HG03432 (cell line): Measurements from ENCODE around the gene NCAN.

Experiments used
- ATAC-seq: cut with Tn5 transposase; IDR thresholded peaks from one replicate; pipeline ENCODE4 v1.9.1; 2021; ENCODE audit warnings: mild to moderate bottlenecking, moderate library complexity; ENCODE audit not compliant: unreplicated experiment

NCAN gene

DNA sequence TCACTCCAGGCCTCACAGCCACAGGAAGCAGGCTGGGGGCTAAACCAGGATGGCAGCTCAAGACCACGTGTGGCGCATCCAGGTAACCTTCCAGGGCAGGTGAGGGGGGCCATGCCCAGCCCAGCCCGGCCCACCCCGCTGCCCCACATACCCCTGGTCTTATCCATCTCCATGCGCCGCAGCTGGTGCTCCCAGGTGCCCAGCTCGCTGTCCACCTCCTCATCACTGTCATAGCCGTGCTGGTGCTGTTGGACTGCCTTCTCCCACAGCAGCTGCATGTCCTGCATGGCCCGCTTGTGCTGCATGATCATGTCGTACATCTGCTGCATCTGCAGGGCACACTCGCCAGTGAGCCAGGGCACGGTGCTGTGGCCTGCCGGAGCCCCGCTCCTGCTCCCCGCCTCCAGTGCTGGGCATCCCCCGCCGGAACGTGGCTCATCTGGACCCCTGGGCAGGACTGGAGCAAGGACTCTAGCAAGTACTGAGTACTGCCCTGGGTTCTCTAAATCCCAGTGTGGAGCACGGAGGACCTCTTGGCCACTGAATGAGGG, 67.4 kb downstream of the NCAN start:
- no peak for ATAC-seq

DNA sequence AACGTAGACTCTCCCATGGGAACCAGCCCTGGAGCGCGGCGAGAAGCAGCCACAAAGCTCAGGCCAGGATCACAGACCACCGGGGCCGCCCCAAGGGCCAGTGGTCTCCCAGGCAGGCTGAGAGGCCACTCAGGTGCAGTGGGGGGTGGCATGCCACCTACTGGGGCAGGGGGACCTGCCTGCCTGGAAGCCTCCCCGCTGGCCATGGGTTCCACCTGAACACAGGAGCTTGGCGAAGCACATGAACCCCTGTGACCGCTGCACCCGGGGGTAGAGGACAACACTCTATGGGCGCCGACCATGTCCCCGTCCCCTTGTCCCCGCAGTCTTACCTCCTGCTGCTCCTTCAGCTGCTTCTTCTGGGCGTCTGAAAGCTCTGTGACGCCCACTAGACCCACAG, 68.1 kb downstream of the NCAN start:
- ATAC-seq, result no peak

DNA sequence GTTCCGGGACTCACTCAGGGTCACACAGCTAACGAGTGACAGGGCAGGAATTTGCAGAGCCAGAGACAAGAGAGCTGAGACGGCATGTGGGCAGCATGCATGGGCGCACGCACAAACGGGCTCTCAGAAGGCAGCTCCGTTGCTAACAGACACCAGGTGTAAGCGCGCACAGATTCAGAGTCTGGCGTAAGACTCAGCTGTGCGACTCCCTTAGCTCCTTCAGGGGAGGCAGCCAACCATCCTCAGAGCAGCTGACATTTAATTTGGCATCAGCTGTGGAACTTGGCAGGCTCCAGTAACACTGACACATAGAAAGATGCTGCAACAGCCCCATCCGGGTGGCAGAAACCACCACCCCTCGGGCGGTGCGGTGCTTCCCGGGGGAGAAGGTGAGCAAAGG, 68.8 kb downstream of the NCAN start:
- no peak for ATAC-seq

DNA sequence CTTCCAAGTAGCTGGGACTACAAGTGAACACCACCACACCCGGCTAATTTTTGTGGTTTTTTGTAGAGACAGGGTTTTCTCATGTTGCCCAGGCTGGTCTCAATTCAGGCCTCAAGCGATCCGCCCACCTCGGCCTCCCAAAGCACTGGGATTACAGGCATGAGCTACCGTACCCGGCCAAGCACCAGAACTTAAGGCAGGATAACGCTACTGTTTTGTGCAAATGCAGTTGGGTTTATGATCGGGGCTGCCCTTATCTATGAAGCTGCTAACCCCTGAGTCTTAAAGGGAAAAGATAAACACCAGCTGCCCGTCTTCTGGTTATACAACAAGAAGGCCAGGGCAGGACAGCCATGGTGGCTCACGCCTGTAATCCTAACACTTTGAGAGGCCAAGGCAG, 73.9 kb downstream of the NCAN start:
- no peak for ATAC-seq

DNA sequence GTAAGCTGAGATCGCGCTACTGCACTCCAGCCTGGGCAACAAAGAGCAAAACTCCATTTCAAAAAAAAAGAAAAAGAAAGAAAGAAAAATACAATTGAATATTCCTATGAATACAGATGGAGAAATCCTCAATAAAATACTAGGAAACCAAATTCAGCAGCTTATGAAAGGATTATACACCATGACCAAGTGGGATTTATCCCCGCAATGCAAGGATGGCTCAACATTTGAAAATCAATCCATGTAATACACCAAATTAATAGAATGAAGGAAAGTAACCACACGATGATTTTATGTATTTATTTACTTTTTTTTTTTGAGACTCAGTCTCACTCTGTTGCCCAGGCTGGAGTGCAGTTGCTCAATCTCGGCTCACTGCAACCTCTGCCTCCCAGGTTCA, 80.8 kb downstream of the NCAN start:
- no peak for ATAC-seq

DNA sequence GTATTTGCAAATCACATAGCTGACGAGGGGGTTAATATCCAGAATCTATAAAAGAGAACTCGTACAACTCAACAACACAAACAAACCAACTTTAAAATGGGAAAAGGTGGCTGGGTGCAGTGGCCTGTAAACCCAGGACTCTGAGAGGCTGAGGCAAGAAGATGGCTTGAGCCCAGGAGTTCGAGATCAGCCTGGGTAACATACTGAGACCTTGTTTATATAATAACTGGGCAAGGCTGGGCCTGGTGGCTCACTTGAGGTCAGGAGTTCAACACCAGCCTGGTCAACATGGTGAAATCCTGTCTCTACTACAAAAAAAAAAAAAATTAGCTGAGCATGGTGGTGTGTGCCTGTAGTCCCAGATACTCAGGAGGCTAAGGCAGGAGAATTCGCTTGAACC, 83.2 kb downstream of the NCAN start:
- no peak for ATAC-seq

DNA sequence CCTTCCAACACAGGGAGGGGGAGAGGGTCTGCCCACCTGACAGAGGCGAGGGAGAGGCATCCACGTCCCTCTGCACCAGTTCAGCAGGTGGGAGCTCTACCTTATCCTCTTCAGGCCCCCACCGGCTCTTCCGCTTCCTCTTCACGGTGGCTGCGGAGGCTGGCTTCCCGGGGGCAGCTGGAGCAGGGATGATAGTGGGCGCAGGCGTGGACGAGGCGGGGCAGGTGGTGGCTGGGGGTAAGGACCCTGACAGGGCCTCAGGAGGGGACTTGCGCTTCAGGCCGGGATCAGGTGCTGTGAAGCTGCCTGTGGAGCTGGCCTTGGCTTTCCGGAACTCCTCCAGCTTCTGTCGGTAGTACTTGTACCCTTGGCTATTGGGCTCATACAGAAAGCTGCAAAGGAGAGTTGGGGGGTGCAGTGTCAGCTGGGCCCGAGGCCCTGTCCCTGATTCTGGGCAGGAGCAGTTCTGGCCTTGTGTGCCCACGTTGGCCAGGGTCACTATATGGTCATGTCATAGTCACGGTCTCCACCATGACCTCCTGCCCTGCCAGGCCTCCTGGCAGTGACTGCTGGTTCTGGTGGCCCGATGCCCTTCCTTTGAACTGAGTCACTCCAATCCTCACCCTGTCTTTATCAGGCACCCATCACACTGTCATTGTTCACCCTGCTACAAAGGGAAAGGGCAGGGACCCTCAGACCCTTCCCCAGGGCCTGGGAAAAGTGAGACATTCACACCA, 85.4 kb downstream of the NCAN start:
- ATAC-seq, result no peak

DNA sequence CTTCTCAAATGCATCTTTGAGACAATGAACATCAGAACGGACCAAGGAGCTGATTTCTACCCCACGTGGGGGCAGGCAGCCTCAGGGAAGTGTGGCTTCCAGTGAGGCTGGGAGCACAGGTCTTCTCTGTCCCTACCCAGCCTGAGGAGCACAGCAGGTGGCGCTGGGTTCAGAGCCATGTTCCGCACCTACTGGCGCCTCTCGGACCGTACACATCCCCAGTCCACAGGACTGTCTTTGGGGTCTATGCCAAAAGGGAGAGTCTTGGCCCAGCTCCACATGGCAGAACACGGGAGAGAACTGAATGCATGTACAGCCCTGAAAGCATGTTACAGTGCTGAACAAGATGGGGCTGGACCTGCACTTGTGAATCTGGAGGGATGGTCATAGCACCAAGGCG, 86.0 kb downstream of the NCAN start:
- ATAC-seq, result no peak

DNA sequence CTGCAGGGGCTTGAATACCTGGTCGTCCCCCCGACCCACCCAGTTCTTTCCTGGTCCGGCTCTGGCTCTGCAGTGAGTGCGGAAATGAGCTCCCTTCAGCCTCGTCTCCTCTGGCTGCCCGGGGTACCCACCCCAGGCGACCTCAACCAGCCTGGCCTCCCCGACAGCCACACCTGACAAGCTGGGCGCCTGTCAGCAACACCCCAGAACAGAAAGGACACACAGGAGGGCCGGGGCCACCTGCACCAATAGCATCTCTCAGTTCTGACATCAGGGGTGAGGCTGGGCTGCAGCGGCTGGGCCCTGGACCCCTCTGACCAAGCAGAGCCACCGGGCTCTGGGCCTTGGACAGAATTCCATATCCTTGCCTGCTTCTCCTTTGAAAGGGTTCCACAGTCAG, 88.9 kb downstream of the NCAN start:
- ATAC-seq, result no peak
